ENCODE results near the gene MYCBP.
A peak's percentile ranks its signal among the peaks of the same experiment; 100 is the strongest.
"Not testable (repeated sequence)": the region's sequence is repeated elsewhere in the genome, so short reads cannot be mapped to it uniquely, and the experiment has no call there.

The MYCBP gene

GRCh38 chr1:38873027-38873969 lies at the start of gene MYCBP:
Gene MYCBP (minus strand): TSS chr1:38873348. CDS start chr1:38873305, 43 bp downstream.
- H3K4me3 ChIP-seq (ENCODE audit: low read length), result peak within 1 kb of the TSS; percentile 62
- no peaks in the 10 kb centered on the region for H3K27me3 ChIP-seq (ENCODE audit: control insufficient read depth, insufficient read depth, low read length)
- no peaks in the 10 kb centered on the region for H3K9me3 ChIP-seq (ENCODE audit: control insufficient read depth, low read length)
- H3K9ac ChIP-seq (ENCODE audit: low read length), result peak within 1 kb of the TSS; percentile 70
- no peaks in the 10 kb centered on the region for H3K4me1 ChIP-seq (ENCODE audit: control insufficient read depth, insufficient read depth, low read length)
- H3K36me3 ChIP-seq (ENCODE audit: control insufficient read depth, insufficient read depth, low read length), result no peaks in the 10 kb centered on the region

GRCh38 chr1:38919130-38919529 lies 46.0 kb upstream of the MYCBP start:
- Histone ChIP-seq H3K27me3 (ENCODE audit: control insufficient read depth, insufficient read depth, low read length) (no peaks in the 10 kb centered on the region), H3K4me1 (ENCODE audit: control insufficient read depth, insufficient read depth, low read length) (peaks cover 8% of the 10 kb centered on the region), H3K9ac (ENCODE audit: low read length) (no peak overlapping the region), H3K9me3 (ENCODE audit: control insufficient read depth, low read length) (no peaks in the 10 kb centered on the region), H3K36me3 (ENCODE audit: control insufficient read depth, insufficient read depth, low read length) (no peaks in the 10 kb centered on the region), H3K4me3 (ENCODE audit: low read length) (no peak overlapping the region)

GRCh38 chr1:38918568-38918967 lies 45.4 kb upstream of the MYCBP start:
- Histone ChIP-seq H3K9me3 (ENCODE audit: control insufficient read depth, low read length) (no peaks in the 10 kb centered on the region), H3K36me3 (ENCODE audit: control insufficient read depth, insufficient read depth, low read length) (no peaks in the 10 kb centered on the region), H3K4me3 (ENCODE audit: low read length) (no peak overlapping the region), H3K9ac (ENCODE audit: low read length) (no peak overlapping the region), H3K4me1 (ENCODE audit: control insufficient read depth, insufficient read depth, low read length) (peaks cover 8% of the 10 kb centered on the region), H3K27me3 (ENCODE audit: control insufficient read depth, insufficient read depth, low read length) (no peaks in the 10 kb centered on the region)

GRCh38 chr1:38917772-38918171 lies 44.6 kb upstream of the MYCBP start:
- Histone ChIP-seq H3K4me1 (ENCODE audit: control insufficient read depth, insufficient read depth, low read length) (peaks cover under 1% of the 10 kb centered on the region), H3K36me3 (ENCODE audit: control insufficient read depth, insufficient read depth, low read length) (no peaks in the 10 kb centered on the region), H3K27me3 (ENCODE audit: control insufficient read depth, insufficient read depth, low read length) (no peaks in the 10 kb centered on the region), H3K9ac (ENCODE audit: low read length) (no peak overlapping the region), H3K9me3 (ENCODE audit: control insufficient read depth, low read length) (no peaks in the 10 kb centered on the region), H3K4me3 (ENCODE audit: low read length) (no peak overlapping the region)

- H3K27me3 ChIP-seq (ENCODE audit: control insufficient read depth, insufficient read depth, low read length), result no peaks in the 10 kb centered on the region
- H3K9me3 ChIP-seq (ENCODE audit: control insufficient read depth, low read length), result no peaks in the 10 kb centered on the region
- H3K36me3 ChIP-seq (ENCODE audit: control insufficient read depth, insufficient read depth, low read length), result no peaks in the 10 kb centered on the region
- H3K9ac ChIP-seq (ENCODE audit: low read length), result no peak overlapping the region
- no peaks in the 10 kb centered on the region for H3K4me1 ChIP-seq (ENCODE audit: control insufficient read depth, insufficient read depth, low read length)
- H3K4me3 ChIP-seq (ENCODE audit: low read length), result no peak overlapping the region
These were observed 44.2 kb upstream of the MYCBP start for GRCh38 chr1:38917337-38917736.

- no peak overlapping the region for H3K4me3 ChIP-seq (ENCODE audit: low read length)
- no peaks in the 10 kb centered on the region for H3K27me3 ChIP-seq (ENCODE audit: control insufficient read depth, insufficient read depth, low read length)
- H3K36me3 ChIP-seq (ENCODE audit: control insufficient read depth, insufficient read depth, low read length), result no peaks in the 10 kb centered on the region
- H3K9ac ChIP-seq (ENCODE audit: low read length), result no peak overlapping the region
- no peaks in the 10 kb centered on the region for H3K4me1 ChIP-seq (ENCODE audit: control insufficient read depth, insufficient read depth, low read length)
- no peaks in the 10 kb centered on the region for H3K9me3 ChIP-seq (ENCODE audit: control insufficient read depth, low read length)
These were observed 42.3 kb upstream of the MYCBP start for GRCh38 chr1:38915352-38915948.

- H3K9ac ChIP-seq (ENCODE audit: low read length); H3K27me3 ChIP-seq (ENCODE audit: control insufficient read depth, insufficient read depth, low read length); H3K4me1 ChIP-seq (ENCODE audit: control insufficient read depth, insufficient read depth, low read length); H3K36me3 ChIP-seq (ENCODE audit: control insufficient read depth, insufficient read depth, low read length); H3K4me3 ChIP-seq (ENCODE audit: low read length); H3K9me3 ChIP-seq (ENCODE audit: control insufficient read depth, low read length): not testable (repeated sequence)
These were observed 41.8 kb upstream of the MYCBP start for GRCh38 chr1:38914908-38915307.

GRCh38 chr1:38908821-38909220 lies 35.7 kb upstream of the MYCBP start:
- Histone ChIP-seq H3K9me3 (ENCODE audit: control insufficient read depth, low read length) (no peaks in the 10 kb centered on the region), H3K27me3 (ENCODE audit: control insufficient read depth, insufficient read depth, low read length) (no peaks in the 10 kb centered on the region), H3K4me3 (ENCODE audit: low read length) (no peak overlapping the region), H3K36me3 (ENCODE audit: control insufficient read depth, insufficient read depth, low read length) (no peaks in the 10 kb centered on the region), H3K9ac (ENCODE audit: low read length) (no peak overlapping the region), H3K4me1 (ENCODE audit: control insufficient read depth, insufficient read depth, low read length) (no peaks in the 10 kb centered on the region)

GRCh38 chr1:38905985-38906384 lies 32.8 kb upstream of the MYCBP start:
- H3K9ac ChIP-seq (ENCODE audit: low read length), result no peak overlapping the region
- no peaks in the 10 kb centered on the region for H3K9me3 ChIP-seq (ENCODE audit: control insufficient read depth, low read length)

GRCh38 chr1:38899560-38899959 lies 26.4 kb upstream of the MYCBP start:
- no peaks in the 10 kb centered on the region for H3K36me3 ChIP-seq (ENCODE audit: control insufficient read depth, insufficient read depth, low read length)
- H3K9me3 ChIP-seq (ENCODE audit: control insufficient read depth, low read length), result no peaks in the 10 kb centered on the region
- no peak overlapping the region for H3K4me3 ChIP-seq (ENCODE audit: low read length)
- H3K4me1 ChIP-seq (ENCODE audit: control insufficient read depth, insufficient read depth, low read length), result no peaks in the 10 kb centered on the region
- no peak overlapping the region for H3K9ac ChIP-seq (ENCODE audit: low read length)
- no peaks in the 10 kb centered on the region for H3K27me3 ChIP-seq (ENCODE audit: control insufficient read depth, insufficient read depth, low read length)

More at GRCh38 chr1:38905985-38906384, 32.8 kb upstream of the MYCBP start:
- Histone ChIP-seq H3K4me1 (ENCODE audit: control insufficient read depth, insufficient read depth, low read length) (no peaks in the 10 kb centered on the region), H3K27me3 (ENCODE audit: control insufficient read depth, insufficient read depth, low read length) (no peaks in the 10 kb centered on the region), H3K36me3 (ENCODE audit: control insufficient read depth, insufficient read depth, low read length) (no peaks in the 10 kb centered on the region), H3K4me3 (ENCODE audit: low read length) (no peak overlapping the region)

- no peaks in the 10 kb centered on the region for H3K36me3 ChIP-seq (ENCODE audit: control insufficient read depth, insufficient read depth, low read length)
- no peak overlapping the region for H3K9ac ChIP-seq (ENCODE audit: low read length)
- H3K4me1 ChIP-seq (ENCODE audit: control insufficient read depth, insufficient read depth, low read length), result no peaks in the 10 kb centered on the region
- H3K27me3 ChIP-seq (ENCODE audit: control insufficient read depth, insufficient read depth, low read length), result no peaks in the 10 kb centered on the region
- no peaks in the 10 kb centered on the region for H3K9me3 ChIP-seq (ENCODE audit: control insufficient read depth, low read length)
- H3K4me3 ChIP-seq (ENCODE audit: low read length), result no peak overlapping the region
These were observed 25.6 kb upstream of the MYCBP start for GRCh38 chr1:38898653-38899230.

- Histone ChIP-seq H3K9me3 (ENCODE audit: control insufficient read depth, low read length) (no peaks in the 10 kb centered on the region), H3K4me1 (ENCODE audit: control insufficient read depth, insufficient read depth, low read length) (no peaks in the 10 kb centered on the region), H3K9ac (ENCODE audit: low read length) (no peak overlapping the region), H3K4me3 (ENCODE audit: low read length) (no peak overlapping the region), H3K36me3 (ENCODE audit: control insufficient read depth, insufficient read depth, low read length) (no peaks in the 10 kb centered on the region), H3K27me3 (ENCODE audit: control insufficient read depth, insufficient read depth, low read length) (no peaks in the 10 kb centered on the region)
These were observed 23.0 kb upstream of the MYCBP start for GRCh38 chr1:38896169-38896568.

All from mucosa of stomach (tissue), 1 donor.